Measurements from ENCODE around the gene UNKL.

UNKL gene

GRCh38 chr16:1430214-1430758, 15.8 kb upstream of the UNKL start:
- no peak for DNase-seq

DNA sequence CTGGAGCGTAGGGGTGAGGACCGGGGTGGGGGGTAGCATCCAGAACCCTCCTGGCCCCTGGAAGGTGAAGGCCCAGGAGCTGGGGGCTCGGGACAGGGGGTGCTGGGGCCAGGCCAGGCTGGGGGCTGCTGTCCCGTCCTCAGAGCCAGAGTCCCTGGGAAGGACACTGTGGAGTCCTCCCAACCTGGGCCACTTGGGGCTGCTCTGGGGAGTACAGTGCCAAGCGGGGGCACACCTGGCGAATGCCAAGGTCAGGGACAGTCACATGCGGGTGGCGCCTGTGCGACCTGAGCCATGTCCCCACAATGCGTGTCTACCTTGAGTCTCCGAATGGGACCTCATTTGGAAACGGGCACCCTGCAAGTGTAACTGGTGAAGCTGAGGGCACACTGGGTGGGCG, 15.1 kb upstream of the UNKL start:
- DNase-seq: no peak

GRCh38 chr16:1429012-1429411, 14.5 kb upstream of the UNKL start:
- no peak for DNase-seq

- DNase-seq: no peak
Measured at GRCh38 chr16:1428511-1428910, 14.0 kb upstream of the UNKL start.

DNA sequence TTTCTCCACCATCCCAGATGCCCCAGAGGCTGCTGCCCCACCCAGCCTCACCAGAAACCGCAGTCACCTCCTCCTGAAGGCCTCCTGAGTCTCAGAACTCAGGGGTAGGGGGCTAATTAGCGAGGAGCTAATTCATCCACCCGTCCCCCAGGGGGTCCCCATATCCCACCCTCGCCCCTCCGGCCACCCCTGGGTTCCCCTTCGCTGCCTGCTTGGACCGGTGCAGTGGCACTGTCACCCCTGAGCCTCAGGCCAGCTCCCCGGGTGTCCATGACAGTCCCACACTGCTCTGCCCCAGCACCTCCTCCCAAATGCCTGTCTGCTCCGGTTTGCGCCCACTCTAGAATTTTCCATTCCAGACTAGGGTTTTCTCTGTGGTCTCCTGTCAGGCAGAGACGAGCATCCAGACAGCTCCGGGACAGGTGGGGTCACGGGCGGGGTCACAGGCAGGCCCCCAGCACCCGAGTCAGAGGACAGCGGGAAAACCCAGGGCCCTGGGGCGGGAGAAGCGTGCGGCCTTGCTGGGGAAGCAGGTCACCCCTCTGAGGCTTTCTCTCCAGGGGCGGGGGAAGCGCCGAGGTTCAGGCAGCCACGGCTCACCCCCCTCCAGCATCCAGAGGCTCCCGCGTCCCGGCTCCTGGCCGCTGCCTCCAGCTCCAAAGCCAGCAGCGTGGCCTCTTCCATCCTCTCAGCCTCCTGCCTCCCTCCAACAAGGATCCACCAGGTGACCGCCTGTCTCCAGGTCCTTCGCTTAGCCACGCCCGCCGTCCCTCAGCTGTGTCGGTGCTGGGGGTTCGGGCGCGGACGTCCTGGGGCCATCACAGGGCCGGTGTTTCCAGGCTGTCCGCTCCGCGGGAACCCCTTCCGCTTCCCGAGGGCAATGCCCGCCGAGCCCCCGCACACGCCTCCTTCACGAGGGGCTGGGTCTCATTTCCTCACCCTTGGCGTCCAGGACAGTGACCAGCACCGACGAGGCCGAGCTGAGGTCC, 13.3 kb upstream of the UNKL start:
- DNase-seq: no peak

GRCh38 chr16:1426734-1427471, 12.4 kb upstream of the UNKL start:
- no peak for DNase-seq

DNA sequence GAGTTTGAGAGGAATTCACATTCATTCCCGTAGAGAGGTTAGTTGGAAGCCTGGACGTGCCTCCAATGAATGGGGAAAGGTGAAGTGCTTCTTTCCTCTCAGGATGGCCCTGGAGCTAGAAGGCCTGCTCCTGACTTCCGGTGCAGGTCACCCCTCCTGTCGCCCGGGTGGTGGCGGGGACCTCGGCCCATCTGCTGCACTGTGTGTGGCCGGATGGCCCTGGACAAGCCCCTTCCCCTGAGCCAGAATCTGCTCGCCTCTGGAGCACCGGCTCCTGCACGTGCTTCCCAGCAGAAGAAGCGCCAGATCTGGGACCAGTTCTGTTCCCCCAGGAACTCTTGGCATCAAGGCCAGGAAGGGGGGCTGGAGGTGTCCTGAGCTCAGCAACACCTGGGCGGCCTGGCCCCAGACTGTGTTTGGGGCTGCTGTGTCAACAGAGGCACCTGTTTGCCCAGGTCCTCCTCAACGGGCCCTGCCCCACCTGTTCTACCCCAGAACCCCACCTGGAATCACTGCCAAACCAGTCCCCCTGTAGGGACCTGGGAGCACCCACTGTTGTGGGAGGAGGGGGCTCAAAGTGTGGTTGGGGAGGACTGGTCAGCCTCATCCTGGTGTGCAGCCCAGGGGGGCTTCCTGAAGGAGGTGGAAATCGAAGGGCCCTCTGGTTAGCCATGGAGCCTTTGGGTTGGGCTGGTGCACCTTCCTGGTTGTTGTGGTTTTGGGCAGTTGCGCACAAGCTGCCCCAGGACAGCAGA, 11.3 kb upstream of the UNKL start:
- no peak for DNase-seq

GRCh38 chr16:1424028-1424427, 9.5 kb upstream of the UNKL start:
- no peak for DNase-seq

DNA sequence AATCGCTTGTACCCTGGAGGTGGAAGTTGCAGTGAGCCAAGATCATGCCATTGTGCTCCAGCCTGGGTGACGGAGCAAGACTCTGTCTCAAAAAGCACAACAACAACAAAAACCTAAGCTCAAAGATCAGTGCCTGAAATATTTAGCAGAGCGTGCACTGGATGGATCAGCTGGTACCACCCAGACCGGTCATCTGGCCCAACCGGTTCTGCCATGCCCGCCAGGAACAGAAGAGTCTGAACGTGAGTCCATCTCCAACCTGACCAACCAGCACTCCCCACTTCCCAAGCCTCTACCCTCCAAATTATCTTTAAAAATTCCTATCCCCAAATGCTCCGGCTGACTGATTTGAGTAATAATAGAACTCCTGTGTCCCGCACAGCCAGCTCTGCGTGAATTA, 7.6 kb upstream of the UNKL start:
- no peak for DNase-seq

DNA sequence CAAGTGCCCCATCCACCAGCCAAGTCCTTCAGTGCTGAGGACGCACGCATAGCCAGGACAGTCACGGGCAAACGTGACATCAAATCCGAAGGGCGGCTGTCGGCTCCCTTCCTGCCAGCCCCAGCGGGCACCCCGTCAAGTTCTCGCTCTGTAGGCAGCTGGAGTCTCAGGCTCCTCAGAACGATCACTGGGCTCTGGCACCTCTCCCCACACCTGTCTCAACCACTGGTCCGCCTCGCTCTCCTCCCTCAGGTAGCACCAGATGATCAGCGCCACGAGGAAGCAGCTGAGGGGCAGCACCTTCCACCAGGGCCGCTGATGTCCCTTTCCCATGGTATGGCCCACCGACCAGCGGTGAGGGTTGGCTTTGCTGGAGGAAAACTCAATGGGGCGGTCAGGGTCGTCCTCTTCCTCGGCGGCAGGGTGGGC, 5.6 kb upstream of the UNKL start:
- no peak for DNase-seq

- no peak for DNase-seq
Measured at GRCh38 chr16:1416521-1416941, 2.0 kb upstream of the UNKL start.

DNA sequence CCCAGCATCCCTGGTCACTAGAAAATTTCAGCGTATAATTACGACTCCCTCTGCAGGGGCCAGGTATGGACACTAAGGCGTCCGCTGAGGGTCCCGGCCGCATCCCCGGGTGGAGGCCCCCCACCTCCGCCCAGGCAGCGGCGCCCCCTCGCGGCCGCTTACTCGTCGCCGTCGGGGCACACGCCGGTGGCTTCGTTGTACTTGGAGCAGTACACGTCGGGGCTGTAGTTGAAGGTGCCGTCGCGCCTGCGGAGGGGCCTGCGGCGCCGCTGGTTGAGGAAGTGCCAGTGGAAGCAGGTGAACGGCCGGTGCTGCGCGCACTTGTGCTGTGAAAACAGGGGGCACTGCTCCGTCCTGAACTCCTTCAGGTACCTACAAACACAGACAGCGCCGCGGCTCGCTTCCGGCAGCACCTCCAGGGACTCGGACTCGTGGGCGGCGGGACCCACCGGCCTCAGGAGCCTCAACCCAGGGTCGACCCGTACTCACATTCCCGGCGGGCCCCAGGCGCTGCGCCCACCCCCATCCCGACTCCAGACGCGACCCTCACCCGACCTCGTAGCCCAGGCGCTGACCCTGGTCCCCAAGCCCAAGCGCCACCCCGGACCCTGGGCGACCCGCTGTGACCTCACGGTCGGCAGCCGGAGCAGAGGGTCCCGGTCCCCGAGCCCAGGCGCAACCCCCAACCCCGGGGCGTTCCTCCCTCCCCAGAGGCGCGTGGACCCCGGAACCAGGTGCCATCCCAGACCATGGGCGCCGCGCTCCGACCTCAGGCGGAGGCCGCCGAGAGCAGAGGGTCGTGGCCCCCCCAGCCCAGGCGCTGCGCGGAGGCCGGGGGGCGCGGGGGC, 596 bp downstream of the UNKL start:
- no peak for DNase-seq

DNA sequence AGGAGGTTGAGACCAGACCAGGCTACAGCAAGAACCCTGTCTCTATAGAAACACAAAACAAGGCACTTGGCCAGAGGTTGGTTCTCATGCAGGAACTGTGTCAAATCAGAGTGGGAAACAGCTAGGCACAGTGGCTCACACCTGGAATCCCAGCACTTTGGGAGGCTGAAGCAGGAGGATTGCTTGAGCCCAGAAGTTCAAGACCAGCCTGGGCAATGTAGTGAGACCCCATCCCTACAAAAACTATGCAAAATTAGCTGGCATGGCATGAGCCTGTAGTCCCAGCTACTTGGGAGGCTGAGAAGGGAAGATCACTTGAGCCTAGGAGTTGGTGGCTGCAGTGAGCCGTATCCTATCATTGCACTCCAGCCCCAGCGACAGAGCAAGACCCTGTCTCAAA, 1.7 kb downstream of the UNKL start:
- DNase-seq: no peak

- peak; percentile 52 for DNase-seq
Measured at GRCh38 chr16:1408171-1408837, 6.2 kb downstream of the UNKL start.

DNA sequence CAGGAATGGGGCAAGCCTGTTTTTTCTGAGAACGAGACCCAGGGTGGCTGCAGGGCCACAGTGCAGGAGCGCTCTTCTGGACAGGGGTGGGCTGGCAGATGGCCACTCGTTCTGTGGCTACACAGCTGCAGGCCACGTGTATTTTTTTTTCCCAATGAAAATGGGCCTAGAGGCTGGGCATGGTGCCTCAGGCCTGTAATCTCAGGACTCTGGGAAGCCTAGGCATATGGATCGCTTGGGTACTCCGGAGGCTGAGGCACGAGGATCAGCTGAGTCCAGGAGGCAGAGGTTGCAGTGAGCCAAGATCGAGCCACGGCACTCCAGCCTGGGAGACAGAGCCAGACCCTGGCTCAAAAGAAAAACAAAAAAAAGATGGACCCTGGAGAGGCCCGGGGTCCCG, 6.8 kb downstream of the UNKL start:
- DNase-seq: no peak

DNA sequence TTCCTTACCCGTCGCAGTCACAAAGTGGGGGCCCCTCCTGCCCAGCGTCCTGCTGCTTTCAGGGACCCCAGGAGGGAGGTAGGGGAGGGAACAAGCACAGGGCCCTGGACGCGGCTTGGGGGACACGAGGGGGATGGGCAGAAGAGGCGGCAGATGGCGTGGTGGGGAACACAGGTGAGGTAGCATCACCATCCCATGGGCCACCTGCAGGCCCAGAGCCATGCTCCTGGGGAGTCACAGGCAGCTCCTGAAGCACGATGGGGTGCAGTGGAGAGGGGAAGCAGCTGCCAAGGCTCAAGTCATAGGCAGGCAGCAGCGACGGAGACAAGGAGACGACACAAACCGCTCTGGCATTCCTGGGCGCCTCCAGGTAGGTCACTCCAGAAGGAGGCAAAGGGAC, 10.8 kb downstream of the UNKL start:
- no peak for DNase-seq

GRCh38 chr16:1403036-1403435, 11.5 kb downstream of the UNKL start:
- no peak for DNase-seq

DNA sequence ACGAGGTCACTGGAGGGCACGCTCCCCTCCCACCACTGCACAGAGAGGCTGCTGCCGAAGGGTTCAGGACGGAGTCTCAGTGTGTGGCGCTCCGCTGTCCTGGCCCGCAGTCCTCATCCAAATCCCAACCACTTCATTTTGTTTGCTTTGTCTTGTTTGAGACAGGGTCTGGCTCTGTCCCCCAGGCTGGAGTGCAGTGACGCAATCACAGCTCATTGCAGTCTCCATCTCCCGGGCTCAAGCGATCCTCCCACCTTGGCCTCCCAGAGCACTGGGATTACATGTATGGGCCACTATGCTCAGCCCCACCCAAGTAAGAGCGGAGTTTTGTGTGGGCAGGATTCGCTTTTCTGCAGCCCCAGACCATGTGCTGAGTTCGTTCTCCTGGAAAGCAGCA, 12.7 kb downstream of the UNKL start:
- no peak for DNase-seq

DNA sequence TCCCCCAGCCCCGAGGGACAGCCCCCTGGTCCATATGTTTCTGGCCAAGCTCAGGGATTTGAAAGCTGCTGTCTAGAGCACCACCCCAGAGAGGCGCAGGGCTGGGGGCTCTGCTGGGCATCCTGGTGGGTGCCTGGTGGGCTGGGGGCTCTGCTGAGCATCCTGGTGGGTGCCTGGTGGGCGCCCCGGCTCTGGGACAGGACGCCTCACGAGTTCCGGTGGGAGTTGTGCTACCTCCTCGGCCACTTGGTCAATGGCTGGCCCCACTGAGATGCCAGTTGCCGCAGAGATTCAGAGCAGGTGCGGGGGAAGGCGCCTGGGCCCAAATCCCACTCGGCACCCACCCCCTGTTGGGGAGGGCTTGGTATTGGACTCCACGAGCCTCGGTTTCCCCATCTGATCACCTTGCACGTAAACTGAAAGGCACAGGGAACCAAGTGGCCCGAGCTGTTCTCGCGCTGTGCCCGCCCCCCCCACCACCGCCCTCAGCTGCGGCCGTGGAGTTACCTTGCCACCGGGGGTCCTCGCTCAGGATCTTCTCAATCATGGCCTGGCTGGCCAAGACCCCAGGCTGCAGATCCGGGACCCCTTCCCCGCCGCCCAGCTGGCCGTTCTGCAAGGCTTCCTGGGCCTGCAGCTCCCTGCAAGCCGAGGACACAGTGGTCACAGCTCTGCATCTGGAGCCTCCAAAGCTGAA, 13.3 kb downstream of the UNKL start:
- no peak for DNase-seq

DNA sequence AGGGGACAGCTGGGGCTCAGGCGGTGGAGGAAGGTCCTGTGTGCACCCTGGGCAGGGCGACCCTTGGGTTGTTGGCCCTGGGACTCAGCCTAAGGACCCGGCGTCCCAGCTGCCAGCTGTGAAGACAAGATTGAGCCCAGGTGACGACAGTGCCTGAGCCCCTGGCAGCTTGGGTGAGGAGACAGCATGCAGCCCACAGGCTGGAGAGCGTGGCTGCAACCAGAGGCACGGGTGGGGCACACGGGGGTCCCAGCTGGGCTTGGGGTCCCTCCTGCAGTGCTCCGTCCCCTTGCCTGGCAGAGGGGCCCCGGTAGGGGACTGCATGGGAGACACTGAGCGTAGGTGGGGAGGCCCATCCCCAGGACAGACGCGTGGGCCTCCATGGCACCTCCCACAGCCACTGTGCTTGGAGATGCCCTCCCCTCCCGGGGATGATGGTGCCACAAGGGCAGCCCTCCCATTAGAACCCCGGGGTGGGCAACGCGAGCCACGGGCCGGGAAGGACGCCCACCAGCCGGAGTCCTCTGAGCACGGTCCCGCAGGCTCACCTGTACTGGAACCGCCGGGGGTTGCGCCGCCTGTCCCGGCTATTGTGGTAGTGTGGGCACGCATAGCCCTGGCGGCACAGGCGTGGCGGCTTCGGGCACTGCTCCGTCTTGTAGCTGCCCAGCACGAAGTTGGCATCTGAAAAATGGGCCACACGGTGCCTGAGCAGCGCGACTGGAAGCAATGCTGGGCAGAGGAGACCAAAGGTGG, 15.5 kb downstream of the UNKL start:
- no peak for DNase-seq

All from amniotic stem cell (primary cell).